NB4 (cell line): Measurements from ENCODE around the gene HOXA5.

Source experiments
- MYC ChIP-seq: IDR thresholded peaks from 2 replicates; pipeline ENCODE4 v1.6.1; 2011; ENCODE audit warnings: low read depth, low read length
- POLR2A ChIP-seq: IDR thresholded peaks from 2 replicates; pipeline ENCODE4 v1.6.1; 2011; ENCODE audit warnings: mild to moderate bottlenecking; ENCODE audit not compliant: insufficient read length; ENCODE audit errors: extremely low read depth
- TF ChIP-seq, protein P1 (sequence below): IDR thresholded peaks from one replicate; pipeline ENCODE4 v1.5.1; 2012; ENCODE audit warnings: low read depth, low read length

DNA sequence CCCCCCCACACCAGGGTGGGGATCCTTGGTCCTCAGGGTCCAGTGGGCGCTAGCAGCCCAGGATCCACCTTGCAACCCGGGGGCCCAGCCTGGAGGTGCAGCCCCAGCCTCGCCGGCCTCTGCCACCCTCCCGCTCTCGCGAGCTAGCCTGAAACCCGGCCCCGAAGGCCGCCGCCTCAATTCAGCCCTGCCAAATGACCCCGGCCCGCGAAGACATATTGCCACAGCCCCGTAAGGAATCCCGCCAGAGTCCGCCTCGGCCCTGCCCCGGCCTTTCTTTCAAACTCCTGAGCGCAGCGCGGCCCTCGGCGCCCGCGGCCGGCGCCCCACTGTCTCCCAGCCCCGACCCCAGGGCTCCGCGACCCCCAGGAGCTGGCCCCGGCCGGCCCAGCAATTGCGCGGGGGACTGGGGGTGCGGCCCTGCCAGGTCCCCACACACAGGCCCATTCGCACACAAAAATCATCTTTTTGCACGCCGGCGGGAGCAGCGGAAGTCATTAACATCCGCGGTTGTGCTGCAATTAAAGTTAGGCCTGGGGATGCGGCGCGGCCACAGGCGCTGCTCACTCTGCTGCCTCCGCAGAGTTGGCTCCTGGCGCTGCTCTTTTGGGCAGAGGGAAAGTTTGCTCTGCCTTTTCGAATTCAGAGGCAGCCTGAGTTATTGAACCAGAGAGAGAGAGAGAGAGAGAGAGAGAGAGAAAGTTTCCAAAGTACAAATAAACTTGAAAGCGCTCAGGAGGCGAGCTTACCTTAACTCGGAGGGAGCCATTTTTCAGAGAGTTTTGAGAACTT, 4.0 kb downstream of the HOXA5 start:
- TF ChIP-seq, protein P1, sequence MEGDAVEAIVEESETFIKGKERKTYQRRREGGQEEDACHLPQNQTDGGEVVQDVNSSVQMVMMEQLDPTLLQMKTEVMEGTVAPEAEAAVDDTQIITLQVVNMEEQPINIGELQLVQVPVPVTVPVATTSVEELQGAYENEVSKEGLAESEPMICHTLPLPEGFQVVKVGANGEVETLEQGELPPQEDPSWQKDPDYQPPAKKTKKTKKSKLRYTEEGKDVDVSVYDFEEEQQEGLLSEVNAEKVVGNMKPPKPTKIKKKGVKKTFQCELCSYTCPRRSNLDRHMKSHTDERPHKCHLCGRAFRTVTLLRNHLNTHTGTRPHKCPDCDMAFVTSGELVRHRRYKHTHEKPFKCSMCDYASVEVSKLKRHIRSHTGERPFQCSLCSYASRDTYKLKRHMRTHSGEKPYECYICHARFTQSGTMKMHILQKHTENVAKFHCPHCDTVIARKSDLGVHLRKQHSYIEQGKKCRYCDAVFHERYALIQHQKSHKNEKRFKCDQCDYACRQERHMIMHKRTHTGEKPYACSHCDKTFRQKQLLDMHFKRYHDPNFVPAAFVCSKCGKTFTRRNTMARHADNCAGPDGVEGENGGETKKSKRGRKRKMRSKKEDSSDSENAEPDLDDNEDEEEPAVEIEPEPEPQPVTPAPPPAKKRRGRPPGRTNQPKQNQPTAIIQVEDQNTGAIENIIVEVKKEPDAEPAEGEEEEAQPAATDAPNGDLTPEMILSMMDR = no peak
- TF ChIP-seq POLR2A (no peak), MYC (no peak)
